Heart right ventricle (tissue), 16 donors: Measurements from ENCODE around the gene RABL6. TPM values are rescaled to one million over a fixed set of nuclear protein-coding genes. Genes with fewer than 3 reads are reported as not detected.

ENCODE experiments used
- ATAC-seq, 8 donors: fragments of 200-7000 bp; cut with Tn5 transposase; one replicate each; pipeline ENCODE4 v1.9.1; 2020; ENCODE audit warnings: mild to moderate bottlenecking in 8 of 8, moderate library complexity in 8 of 8, moderate number of reproducible peaks in 1 of 8
- DNase-seq, 2 donors: peaks; one replicate each; pipeline ENCODE4 v3.0.0-alpha.2; 2020
- H3K27ac ChIP-seq, 10 donors: fragments of 200-600 bp; sonication (generic) in 2 of 10; one replicate each; pipeline versions ENCODE4 v1.5.0 to v1.8.0; 2020 to 2022; ENCODE audit warnings: mild to moderate bottlenecking in 3 of 10
- H3K27me3 ChIP-seq, 7 donors: fragments of 200-600 bp; one replicate each; pipeline ENCODE4 v1.8.0; 2021 to 2022; ENCODE audit warnings: mild to moderate bottlenecking in 2 of 7
- H3K36me3 ChIP-seq, 9 donors: fragments of 200-600 bp; sonication (generic) in 1 of 9; one replicate each; pipeline versions ENCODE4 v1.5.0 to v1.8.0; 2020 to 2022; ENCODE audit warnings: mild to moderate bottlenecking in 2 of 9
- H3K4me1 ChIP-seq, 9 donors: fragments of 200-600 bp; sonication (generic) in 1 of 9; one replicate each; pipeline versions ENCODE4 v1.5.0 to v1.8.0; 2020 to 2022; ENCODE audit warnings: mild to moderate bottlenecking in 4 of 9
- H3K4me3 ChIP-seq, 10 donors: fragments of 200-600 bp; sonication (generic) in 2 of 10; one replicate each; pipeline versions ENCODE4 v1.5.0 to v1.8.0; 2020 to 2022; ENCODE audit warnings: mild to moderate bottlenecking in 7 of 10, moderate library complexity in 2 of 10
- H3K9me3 ChIP-seq, 11 donors: fragments of 200-600 bp in 10 of 11; sonication (generic) in 2 of 11; one replicate each; pipeline versions ENCODE4 v1.5.0 to v1.8.0; 2013 to 2022; ENCODE audit warnings: mild to moderate bottlenecking in 2 of 11, control low read depth in 1 of 11, moderate library complexity in 1 of 11
- WGBS, 2 donors: extraction: QIAGEN DNeasy Blood & Tissue Kit; methylation state at CpG; one replicate each; pipeline ENCODE4 v1.1.7; 2013; ENCODE audit warnings: inconsistent platforms in 1 of 2; 5-methylcytosine and 5-hydroxymethylcytosine counted together
- intact Hi-C, 10 donors: fragments of 100-400 bp; cut with DNase I; formaldehyde crosslinking; loops; one replicate each; pipeline versions ENCODE4 v1.11.1 to v1.14.2; 2022
- polyA plus RNA-seq, 2 donors: library from polyadenylated mRNA; stranded (reverse); fragments of 200-250 nt; gene quantifications; one replicate each; pipeline ENCODE4 v1.2.3, GENCODE V29; 2013
- total RNA-seq, 10 donors: library from RNA; stranded (reverse); fragmentation: NEBNext Ultra II Directional in 3 of 10; extraction: Animal tissue kit (Norgen Biotek cat#: 25700) in 3 of 10; gene quantifications; one replicate each; pipeline versions ENCODE4 v1.2.1 to v1.2.4, GENCODE V29; 2021 to 2023
- TF ChIP-seq, protein P1 (sequence below), 9 donors: fragments of 200-600 bp; sonication (generic) in 2 of 9; IDR thresholded peaks; one replicate each; pipeline versions ENCODE4 v1.5.0 to v1.8.0; 2021 to 2022; ENCODE audit warnings: antibody characterized with exemption in 9 of 9, mild to moderate bottlenecking in 5 of 9, moderate library complexity in 1 of 9
- donor health status: Arrhythmogenic right ventricular cardiomyopathy.
- donor health status: ischemic (EF 13 %, LVEDD 7.1; RV severe dilation, severe dysfunction).
- donor health status: healthy with polysubstance abuse.
- donor health status: DM: no; HTN: yes; CAD: no.
- donor health status: DM: no; HTN: no; CAD: no.
- donor health status: ischemic (EF 25% LVEDD 6.9; RV normal size, moderate dysfunction).
- donor health status: ischemic (EF 25% LVEDD 5.7; RV mildly dilated, moderate dysfunction).
- donor health status: healthy.
- donor health status: DM: yes; HTN: yes; CAD: no.
- donor health status: Ischemic cardiomyopathy.
- donor health status: ischemic (EF 35%, LVEDD 5.7; RV mildly dilated, moderate dysfunction).
- donor health status: nonischemic (EF 11% LVEDD 7.7; RV severe dilation, severe dysfunction).
- donor health status: DM: yes; HTN: yes; CAD: no.
- donor health status: PGD.
- donor health status: ischemic (EF 29% LVEDD 5.4; RV normal size, mild dysfunction).
- donor health status: nonischemic (EF 23%, LVEDD 6.1; RV moderate dilation, normal function).

RABL6 gene
- total and polyA plus RNA-seq, 12 donors = 60.5 to 97.4 (median 66.6) TPM

DNA sequence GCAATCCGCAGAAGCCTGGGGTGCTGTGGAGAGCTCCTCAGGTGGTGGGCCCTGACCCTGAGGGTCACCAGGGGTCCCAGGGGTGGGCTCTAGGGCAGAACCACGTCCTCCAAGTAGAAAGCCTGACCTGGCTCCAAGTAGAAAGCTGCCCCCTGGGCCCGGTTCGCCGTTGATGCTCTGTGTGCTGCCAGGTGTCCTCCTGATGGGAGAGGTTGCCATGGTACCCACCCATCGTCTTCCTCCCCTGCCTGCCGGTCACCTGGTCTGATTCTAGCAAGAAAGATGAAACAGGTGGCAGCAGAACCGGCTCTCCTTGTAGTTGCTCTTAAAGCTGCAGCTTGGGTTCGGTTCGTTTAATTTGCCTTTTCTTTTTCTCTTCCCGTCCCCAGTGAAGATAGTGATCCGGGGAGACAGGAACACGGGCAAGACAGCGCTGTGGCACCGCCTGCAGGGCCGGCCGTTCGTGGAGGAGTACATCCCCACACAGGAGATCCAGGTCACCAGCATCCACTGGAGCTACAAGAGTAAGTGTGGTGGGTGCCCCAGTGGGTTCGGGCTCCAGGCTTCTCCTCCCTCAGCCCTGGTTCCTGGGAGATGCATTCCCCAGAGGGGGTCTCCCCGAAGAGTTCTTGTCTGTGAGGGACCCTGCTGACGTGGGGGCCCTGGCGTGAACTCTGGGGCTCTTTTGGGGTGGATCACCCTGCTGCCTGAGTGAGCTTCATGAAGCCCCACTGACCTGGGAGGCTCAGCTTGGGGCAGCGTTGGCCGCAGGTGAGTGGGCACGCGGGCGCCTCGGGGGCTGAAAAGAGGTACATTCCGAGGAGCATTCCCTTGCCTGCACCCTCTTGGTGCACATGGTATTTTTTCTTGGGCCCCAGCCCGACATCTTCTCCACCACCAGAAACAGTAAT, 15.6 kb downstream of the RABL6 start:
- Histone ChIP-seq H3K4me1 (peaks cover 0 to 17% (median 8%) of the 10 kb centered on the region in 9 donors), H3K4me3 (no peak overlapping the region), H3K27ac (no peak overlapping the region), H3K27me3 (no peaks in the 10 kb centered on the region), H3K9me3 (no peaks in the 10 kb centered on the region), H3K36me3 (peaks cover 0 to 54% (median 13%) of the 10 kb centered on the region in 9 donors)
- DNase-seq (no peak), ATAC-seq (no peak)
- TF ChIP-seq, protein P1, sequence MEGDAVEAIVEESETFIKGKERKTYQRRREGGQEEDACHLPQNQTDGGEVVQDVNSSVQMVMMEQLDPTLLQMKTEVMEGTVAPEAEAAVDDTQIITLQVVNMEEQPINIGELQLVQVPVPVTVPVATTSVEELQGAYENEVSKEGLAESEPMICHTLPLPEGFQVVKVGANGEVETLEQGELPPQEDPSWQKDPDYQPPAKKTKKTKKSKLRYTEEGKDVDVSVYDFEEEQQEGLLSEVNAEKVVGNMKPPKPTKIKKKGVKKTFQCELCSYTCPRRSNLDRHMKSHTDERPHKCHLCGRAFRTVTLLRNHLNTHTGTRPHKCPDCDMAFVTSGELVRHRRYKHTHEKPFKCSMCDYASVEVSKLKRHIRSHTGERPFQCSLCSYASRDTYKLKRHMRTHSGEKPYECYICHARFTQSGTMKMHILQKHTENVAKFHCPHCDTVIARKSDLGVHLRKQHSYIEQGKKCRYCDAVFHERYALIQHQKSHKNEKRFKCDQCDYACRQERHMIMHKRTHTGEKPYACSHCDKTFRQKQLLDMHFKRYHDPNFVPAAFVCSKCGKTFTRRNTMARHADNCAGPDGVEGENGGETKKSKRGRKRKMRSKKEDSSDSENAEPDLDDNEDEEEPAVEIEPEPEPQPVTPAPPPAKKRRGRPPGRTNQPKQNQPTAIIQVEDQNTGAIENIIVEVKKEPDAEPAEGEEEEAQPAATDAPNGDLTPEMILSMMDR (IDR thresholded peaks at IDR 0.05) = no peak
- WGBS, 2 donors = 89 to 91% methylated on average over 30 of the region's 30 CpGs
- intact Hi-C loops = no loop called here

DNA sequence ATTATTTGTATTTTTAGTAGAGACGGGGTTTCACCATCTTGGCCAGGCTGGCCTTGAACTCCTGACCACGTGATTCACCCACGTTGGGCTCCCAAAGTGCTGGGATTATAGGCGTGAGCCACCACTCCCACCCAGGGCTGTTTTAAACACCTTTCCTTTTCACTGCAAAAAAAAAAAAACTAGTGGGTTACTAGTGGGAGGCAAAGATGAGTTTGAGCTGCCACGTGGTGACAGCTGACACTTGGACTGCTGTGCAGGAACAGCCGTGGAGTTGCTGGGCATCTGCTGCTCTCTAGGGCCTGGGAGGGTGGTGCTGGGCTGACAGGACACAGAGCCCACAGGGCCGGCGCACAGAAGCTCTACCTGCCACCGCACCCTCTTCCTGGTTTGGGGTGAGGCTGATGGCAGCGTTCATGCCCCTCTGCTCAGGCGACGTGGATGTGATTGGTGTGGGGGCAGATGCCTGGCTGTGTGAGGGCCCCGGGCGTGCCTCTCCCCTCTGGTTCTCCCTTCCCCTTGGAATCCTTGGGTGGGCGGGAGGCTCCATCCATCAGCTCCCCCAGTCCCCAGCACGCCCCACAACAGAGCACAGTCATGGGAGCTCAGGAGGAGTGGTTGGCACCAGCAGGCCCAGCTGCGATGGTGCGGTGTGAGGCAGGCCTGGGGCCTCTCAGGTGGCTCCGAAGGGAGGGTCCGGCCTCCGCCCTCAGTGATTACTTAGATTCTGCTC, 16.9 kb downstream of the RABL6 start:
- H3K4me3 ChIP-seq = no peak overlapping the region
- 90% methylated on average over 20 to 21 of the region's 21 CpGs for WGBS, 2 donors
- TF ChIP-seq, protein P1 (IDR thresholded peaks at IDR 0.05) = no peak
- H3K27me3 ChIP-seq = no peaks in the 10 kb centered on the region
- intact Hi-C loops = no loop called here
- H3K9me3 ChIP-seq = no peaks in the 10 kb centered on the region
- peaks cover 0 to 17% (median 8%) of the 10 kb centered on the region in 9 donors for H3K4me1 ChIP-seq
- DNase-seq (no peak), ATAC-seq (no peak)
- H3K36me3 ChIP-seq = peaks cover 0 to 65% (median 24%) of the 10 kb centered on the region in 9 donors
- H3K27ac ChIP-seq = no peak overlapping the region

DNA sequence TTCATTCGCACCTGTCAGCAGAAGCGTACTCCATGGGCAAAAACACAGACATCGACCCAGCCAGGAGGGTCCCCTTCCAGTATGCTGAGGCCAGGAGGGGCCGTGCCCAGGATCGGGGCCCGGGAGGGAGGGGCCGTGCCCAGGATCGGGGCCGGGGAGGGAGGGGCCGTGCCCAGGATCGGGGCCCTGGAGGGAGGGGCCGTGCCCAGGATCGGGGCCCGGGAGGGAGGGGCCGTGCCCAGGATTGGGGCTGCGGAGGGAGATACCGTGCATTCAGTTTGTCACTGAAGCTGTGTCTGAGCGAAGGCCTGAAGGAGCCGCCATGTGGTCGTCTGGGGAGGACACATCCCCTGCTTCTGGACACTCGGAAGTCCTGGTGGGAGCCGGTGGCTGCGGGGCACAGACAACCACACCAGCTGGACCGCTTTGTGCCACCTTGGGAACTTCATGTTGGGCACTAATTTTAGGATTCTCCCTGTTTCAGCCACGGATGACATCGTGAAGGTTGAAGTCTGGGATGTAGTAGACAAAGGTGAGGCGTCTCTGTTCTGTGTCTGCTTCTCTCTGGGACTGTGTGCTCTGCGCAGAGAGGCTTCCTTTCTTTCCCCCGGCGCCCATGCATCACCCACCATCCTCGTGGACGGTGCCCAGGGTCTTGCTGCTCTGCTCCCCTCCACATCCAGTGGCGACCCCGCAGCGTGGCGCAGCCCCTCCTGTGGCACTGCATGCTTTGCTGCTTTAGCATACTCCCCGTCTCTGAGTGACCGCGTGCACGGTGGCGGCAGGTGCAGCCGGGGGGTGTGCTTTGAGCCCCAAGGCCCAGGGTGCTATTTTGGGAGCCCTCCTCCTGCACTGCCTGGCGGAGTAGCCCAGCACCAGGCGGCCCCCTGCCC, 17.8 kb downstream of the RABL6 start:
- intact Hi-C loops = no loop called here
- Histone ChIP-seq H3K4me1 (peaks cover 0 to 15% (median 7%) of the 10 kb centered on the region in 9 donors), H3K4me3 (no peak overlapping the region), H3K36me3 (peaks cover 0 to 74% (median 33%) of the 10 kb centered on the region in 9 donors), H3K9me3 (no peaks in the 10 kb centered on the region), H3K27me3 (no peaks in the 10 kb centered on the region), H3K27ac (no peak overlapping the region)
- TF ChIP-seq, protein P1 (IDR thresholded peaks at IDR 0.05) = no peak
- DNase-seq (no peak), ATAC-seq (no peak)
- whole genome bisulfite sequencing, 2 donors = 92 to 94% methylated on average over 44 of the region's 44 CpGs

DNA sequence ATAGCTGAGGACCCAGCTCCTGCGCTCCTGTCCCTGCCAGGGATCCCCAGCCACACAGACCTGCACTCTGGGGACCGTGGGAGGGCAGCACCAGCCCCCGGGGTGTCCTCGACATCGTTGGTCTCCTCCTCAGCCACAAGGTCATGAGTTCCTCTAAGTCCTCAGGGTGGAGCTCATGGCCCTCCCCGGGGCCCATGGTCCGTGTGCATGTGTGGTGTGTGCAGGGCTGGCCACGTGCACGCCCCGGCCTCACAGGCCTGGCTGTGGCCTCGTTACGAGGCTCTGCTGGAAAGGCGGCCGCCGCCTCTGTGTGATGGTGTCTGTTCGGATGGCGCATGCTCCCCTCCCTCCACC, 18.4 kb downstream of the RABL6 start:
- H3K36me3 ChIP-seq = peaks cover 0 to 80% (median 38%) of the 10 kb centered on the region in 9 donors
- intact Hi-C loops = no loop called here
- 93 to 94% methylated on average over 17 of the region's 17 CpGs for WGBS, 2 donors
- H3K4me3 ChIP-seq = no peak overlapping the region
- TF ChIP-seq, protein P1 (IDR thresholded peaks at IDR 0.05) = no peak
- ATAC-seq (no peak), DNase-seq (no peak)
- H3K4me1 ChIP-seq = peaks cover 0 to 9% (median 5%) of the 10 kb centered on the region in 9 donors
- H3K27me3 ChIP-seq = no peaks in the 10 kb centered on the region
- no peaks in the 10 kb centered on the region for H3K9me3 ChIP-seq
- H3K27ac ChIP-seq = no peak overlapping the region
